ENCODE results near the gene BHLHA15.

BHLHA15 gene

GRCh38 chr7:98231493-98232262 lies 20.4 kb downstream of the BHLHA15 start:
- TF ChIP-seq, protein P1, sequence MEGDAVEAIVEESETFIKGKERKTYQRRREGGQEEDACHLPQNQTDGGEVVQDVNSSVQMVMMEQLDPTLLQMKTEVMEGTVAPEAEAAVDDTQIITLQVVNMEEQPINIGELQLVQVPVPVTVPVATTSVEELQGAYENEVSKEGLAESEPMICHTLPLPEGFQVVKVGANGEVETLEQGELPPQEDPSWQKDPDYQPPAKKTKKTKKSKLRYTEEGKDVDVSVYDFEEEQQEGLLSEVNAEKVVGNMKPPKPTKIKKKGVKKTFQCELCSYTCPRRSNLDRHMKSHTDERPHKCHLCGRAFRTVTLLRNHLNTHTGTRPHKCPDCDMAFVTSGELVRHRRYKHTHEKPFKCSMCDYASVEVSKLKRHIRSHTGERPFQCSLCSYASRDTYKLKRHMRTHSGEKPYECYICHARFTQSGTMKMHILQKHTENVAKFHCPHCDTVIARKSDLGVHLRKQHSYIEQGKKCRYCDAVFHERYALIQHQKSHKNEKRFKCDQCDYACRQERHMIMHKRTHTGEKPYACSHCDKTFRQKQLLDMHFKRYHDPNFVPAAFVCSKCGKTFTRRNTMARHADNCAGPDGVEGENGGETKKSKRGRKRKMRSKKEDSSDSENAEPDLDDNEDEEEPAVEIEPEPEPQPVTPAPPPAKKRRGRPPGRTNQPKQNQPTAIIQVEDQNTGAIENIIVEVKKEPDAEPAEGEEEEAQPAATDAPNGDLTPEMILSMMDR (IDR thresholded peaks at IDR 0.05; ENCODE audit: low read depth, low read length), result no peak
- no peak overlapping the region for H3K4me3 ChIP-seq (ENCODE audit: low read depth, low read length)
- in situ Hi-C loops (cut with HindIII; ENCODE audit: low sequenced_read_pairs), result no loop called here

GRCh38 chr7:98232263-98232585 lies 21.0 kb downstream of the BHLHA15 start:
- DNase-seq (ENCODE audit: low read depth, low spot score), result no peak
- H3K4me3 ChIP-seq (ENCODE audit: low read depth, low read length), result no peak overlapping the region
- TF ChIP-seq, protein P1 (IDR thresholded peaks at IDR 0.05; ENCODE audit: low read depth, low read length), result no peak
- in situ Hi-C loops (cut with HindIII; ENCODE audit: low sequenced_read_pairs), result no loop called here

More at GRCh38 chr7:98231493-98232262, 20.4 kb downstream of the BHLHA15 start:
- no peak for DNase-seq (ENCODE audit: low read depth, low spot score)

- no peak overlapping the region for H3K4me3 ChIP-seq (ENCODE audit: low read depth, low read length)
- in situ Hi-C loops (cut with HindIII; ENCODE audit: low sequenced_read_pairs), result no loop called here
- TF ChIP-seq, protein P1 (IDR thresholded peaks at IDR 0.05; ENCODE audit: low read depth, low read length), result no peak
- DNase-seq (ENCODE audit: low read depth, low spot score), result no peak
These were observed 21.6 kb downstream of the BHLHA15 start for GRCh38 chr7:98232799-98233198.

GRCh38 chr7:98233219-98234070 lies 22.2 kb downstream of the BHLHA15 start:
- no peak overlapping the region for H3K4me3 ChIP-seq (ENCODE audit: low read depth, low read length)
- DNase-seq (ENCODE audit: low read depth, low spot score), result no peak
- TF ChIP-seq, protein P1 (IDR thresholded peaks at IDR 0.05; ENCODE audit: low read depth, low read length), result no peak
- in situ Hi-C loops (cut with HindIII; ENCODE audit: low sequenced_read_pairs), result no loop called here

- DNase-seq (ENCODE audit: low read depth, low spot score), result no peak
- TF ChIP-seq, protein P1 (IDR thresholded peaks at IDR 0.05; ENCODE audit: low read depth, low read length), result no peak
- in situ Hi-C loops (cut with HindIII; ENCODE audit: low sequenced_read_pairs), result no loop called here
- no peak overlapping the region for H3K4me3 ChIP-seq (ENCODE audit: low read depth, low read length)
These were observed 23.3 kb downstream of the BHLHA15 start for GRCh38 chr7:98234429-98235147.

DNA sequence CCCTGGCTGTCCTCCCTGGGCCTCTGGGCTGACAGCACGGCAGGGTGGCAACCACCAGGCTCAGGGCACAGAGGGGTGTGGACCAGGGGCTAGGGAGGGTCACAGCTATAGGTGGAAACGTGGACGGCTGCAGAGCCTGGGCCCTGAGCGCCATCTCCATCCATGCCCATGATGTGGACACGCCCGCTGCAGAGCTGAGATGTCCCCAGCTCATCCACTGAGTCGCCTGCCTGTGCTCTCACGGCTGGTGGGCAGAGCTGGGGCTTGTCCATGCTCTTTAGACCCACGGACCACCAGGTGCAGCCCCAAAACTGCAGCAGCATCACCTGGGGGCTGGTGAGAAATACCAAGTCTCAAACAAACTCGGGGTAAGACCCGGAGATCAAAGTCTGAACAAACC lies 24.7 kb downstream of the BHLHA15 start:
- DNase-seq (ENCODE audit: low read depth, low spot score), result no peak
- in situ Hi-C loops (cut with HindIII; ENCODE audit: low sequenced_read_pairs), result no loop called here
- no peak overlapping the region for H3K4me3 ChIP-seq (ENCODE audit: low read depth, low read length)
- TF ChIP-seq, protein P1 (IDR thresholded peaks at IDR 0.05; ENCODE audit: low read depth, low read length), result no peak

All from astrocyte of the spinal cord (primary cell).